Measurements from ENCODE around the gene SKA2. TPM values are rescaled to one million over a fixed set of nuclear protein-coding genes. Genes with fewer than 3 reads are reported as not detected.

SKA2 gene
- total and polyA plus RNA-seq, 2 of the 8 experiments (the other 6 are each of a cell fraction or from before 2014, with no cell fraction given): 15.6 to 95.8 TPM

DNA sequence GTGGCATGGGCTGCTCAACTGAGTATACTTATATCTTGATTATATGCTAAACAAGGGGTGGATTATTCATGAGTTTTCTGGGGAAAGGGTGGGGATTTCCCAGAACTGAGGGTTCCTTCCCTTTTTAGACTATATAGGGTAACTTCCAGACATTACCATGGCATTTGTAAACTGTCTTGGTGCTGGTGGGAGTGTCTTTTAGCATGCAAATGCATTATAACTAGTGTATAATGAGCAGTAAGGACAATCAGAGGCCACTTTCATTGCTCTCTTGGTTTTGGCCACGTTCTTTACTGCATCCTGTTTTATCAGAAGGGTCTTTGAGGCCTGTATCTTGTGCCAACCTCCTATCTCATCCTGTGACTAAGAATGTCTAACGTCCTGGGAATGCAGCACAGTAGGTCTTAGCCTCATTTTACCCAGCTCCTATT is 12.6 kb upstream of the SKA2 start:
- no peak overlapping the region for H3K9ac ChIP-seq (replicated peaks in 1 of 4; ENCODE audit: extremely low read depth in 1 of 4, low read depth in 3 of 4, low read length in 3 of 4)
- no peaks in the 10 kb centered on the region for H3K23me2 ChIP-seq (ENCODE audit: low read depth, low read length)
- WGBS, 2 experiments (ENCODE audit: extremely low coverage in 1 of 2, insufficient coverage in 1 of 2, insufficient read length in 1 of 2, insufficient replicate concordance in 2 of 2, low coverage in 1 of 2, low lambda C conversion rate in 2 of 2, missing lambda C conversion rate in 1 of 2): 83% methylated on average over 2 of the region's 2 CpGs; no CpG with 5 or more reads in 1 of the 2 experiments
- FAIRE-seq: no peak
- H2BK5ac ChIP-seq (ENCODE audit: low read depth, low read length): no peak overlapping the region
- no peak overlapping the region for H4K91ac ChIP-seq (replicated peaks; ENCODE audit: insufficient read length, low read length)
- H3K27me3 ChIP-seq (replicated peaks in 1 of 4; ENCODE audit: control insufficient read depth in 3 of 4, extremely low read depth in 1 of 4, insufficient read depth in 3 of 4, low read length in 3 of 4): no peaks in the 10 kb centered on the region
- no peak for TF ChIP-seq GABPA (IDR thresholded peaks at IDR 0.05; ENCODE audit: borderline replicate concordance, insufficient read depth, low read length)
- TF ChIP-seq ATF3 (IDR thresholded peaks at IDR 0.05; ENCODE audit: insufficient read depth, low read depth, low read length): no peak
- no peak for TF ChIP-seq CEBPB (IDR thresholded peaks at IDR 0.05; ENCODE audit: low read depth, low read length)
- no peak for TF ChIP-seq POU5F1 (IDR thresholded peaks at IDR 0.05; ENCODE audit: low read depth, low read length)
- TF ChIP-seq YY1 (IDR thresholded peaks at IDR 0.05; ENCODE audit: low read depth, low read length): no peak
- TF ChIP-seq KDM1A (IDR thresholded peaks at IDR 0.05; ENCODE audit: borderline replicate concordance, low read length): no peak
- TF ChIP-seq JUN (IDR thresholded peaks at IDR 0.05; ENCODE audit: low read depth, low read length): no peak
- no peak overlapping the region for H3K14ac ChIP-seq (ENCODE audit: insufficient read length)
- ChIA-PET CTCF (ENCODE audit: partially characterized antibody) (interaction anchor here (1.0 to 2.3 kb wide), 3 partner anchors 11 to 14 kb away, joined by 3 to 18 read pairs (median 3); partner anchors contain the start of gene SKA2), POLR2A (ENCODE audit: partially characterized antibody) (interaction anchor here (3.4 kb wide), 1 partner anchor 13 kb away, joined by 15 read pairs; the partner anchor contains the start of genes PRR11 and SKA2)
- H2BK20ac ChIP-seq (ENCODE audit: low read length): no peak overlapping the region
- H3K4ac ChIP-seq (replicated peaks; ENCODE audit: insufficient read length, low read depth, low read length): no peak overlapping the region
- H2BK15ac ChIP-seq (ENCODE audit: low read length): no peak overlapping the region
- H3K27ac ChIP-seq (ENCODE audit: low read depth, low read length): no peak overlapping the region
- H2BK120ac ChIP-seq (replicated peaks; ENCODE audit: low read depth, low read length): no peak overlapping the region
- peaks cover 0 to 5% of the 10 kb centered on the region in 2 experiments; a peak in 1 of 4 replicates for H3K9me3 ChIP-seq (ENCODE audit: insufficient read depth in 2 of 2, low read depth in 1 of 2, low read length in 1 of 2)
- H3K79me2 ChIP-seq (ENCODE audit: control insufficient read depth in 1 of 2, insufficient read depth in 2 of 2, low read length in 2 of 2): peaks cover 0 to 37% of the 10 kb centered on the region in 2 experiments; a peak in 2 of 4 replicates
- no peak overlapping the region for H3K56ac ChIP-seq (replicated peaks; ENCODE audit: insufficient read length, low read depth, low read length)
- no peak overlapping the region for H3K4me3 ChIP-seq (ENCODE audit: extremely low read depth in 1 of 4, insufficient read depth in 2 of 4, low read depth in 3 of 4, low read length in 4 of 4)
- H2BK12ac ChIP-seq (ENCODE audit: low read depth, low read length): no peak overlapping the region
- peaks cover 0 to 4% (median 1%) of the 10 kb centered on the region in 4 experiments; a peak in 3 of 7 replicates for H3K4me1 ChIP-seq (replicated peaks in 1 of 4; ENCODE audit: control insufficient read depth in 3 of 4, insufficient read depth in 4 of 4, low read length in 3 of 4)
- H3K23ac ChIP-seq (ENCODE audit: insufficient read length): no peak overlapping the region
- no peak overlapping the region for H4K5ac ChIP-seq (ENCODE audit: insufficient read length, low read depth, low read length)
- H4K20me1 ChIP-seq (replicated peaks in 1 of 2; ENCODE audit: control insufficient read depth in 1 of 2, insufficient read depth in 2 of 2, low read length in 2 of 2): no peaks in the 10 kb centered on the region
- no peak overlapping the region for H2AFZ ChIP-seq (ENCODE audit: low read length)
- no peak overlapping the region for H4K8ac ChIP-seq (ENCODE audit: extremely low read depth, insufficient read depth, low read length)
- H3K79me1 ChIP-seq (ENCODE audit: low read depth, low read length): no peaks in the 10 kb centered on the region
- H3K4me2 ChIP-seq (ENCODE audit: insufficient read depth in 1 of 2, low read depth in 2 of 2, low read length in 2 of 2): no peak overlapping the region
- no peak overlapping the region for H2AK5ac ChIP-seq (ENCODE audit: low read depth, low read length)
- no peak for DNase-seq (ENCODE audit: low read depth in 1 of 2, low spot score in 2 of 2)
- no peak overlapping the region for H3K18ac ChIP-seq (ENCODE audit: extremely low read depth, low read length)
- peaks cover 3 to 25% (median 13%) of the 10 kb centered on the region in 4 experiments for H3K36me3 ChIP-seq (ENCODE audit: control insufficient read depth in 2 of 4, insufficient read depth in 4 of 4, low read length in 3 of 4)
